ENCODE results near the gene DHFR2. TPM values are rescaled to one million over a fixed set of nuclear protein-coding genes. Genes with fewer than 3 reads are reported as not detected.
"Not testable (repeated sequence)": the region's sequence is repeated elsewhere in the genome, so short reads cannot be mapped to it uniquely, and the experiment has no call there.

The DHFR2 gene
- total RNA-seq, 1 donor from 2014 or later: 2.6 TPM

- DNase-seq (ENCODE audit: extremely low read depth, low read depth, low spot score): no peak
These were observed 3.2 kb upstream of the DHFR2 start for GRCh38 chr3:94065819-94066480.

GRCh38 chr3:94065122-94065521 is 2.4 kb upstream of the DHFR2 start:
- no peak for DNase-seq (ENCODE audit: extremely low read depth, low read depth, low spot score)

GRCh38 chr3:94064243-94064860 is 1.6 kb upstream of the DHFR2 start:
- DNase-seq (ENCODE audit: extremely low read depth, low read depth, low spot score): no peak

- DNase-seq (ENCODE audit: extremely low read depth, low read depth, low spot score): no peak
These were observed 892 bp upstream of the DHFR2 start for GRCh38 chr3:94063496-94064119.

- DNase-seq (ENCODE audit: extremely low read depth, low read depth, low spot score): no peak
These were observed 1.4 kb downstream of the DHFR2 start for GRCh38 chr3:94061297-94061696.

- DNase-seq (ENCODE audit: extremely low read depth, low read depth, low spot score): no peak
These were observed 12.2 kb downstream of the DHFR2 start for GRCh38 chr3:94050546-94050945.

GRCh38 chr3:94049267-94049666 is 13.4 kb downstream of the DHFR2 start:
- no peak for DNase-seq (ENCODE audit: extremely low read depth, low read depth, low spot score)

- no peak for DNase-seq (ENCODE audit: extremely low read depth, low read depth, low spot score)
These were observed 16.2 kb downstream of the DHFR2 start for GRCh38 chr3:94046533-94046932.

- DNase-seq (ENCODE audit: extremely low read depth, low read depth, low spot score): not testable (repeated sequence)
These were observed 18.4 kb downstream of the DHFR2 start for GRCh38 chr3:94044100-94044936.

- DNase-seq (ENCODE audit: extremely low read depth, low read depth, low spot score): no peak
These were observed 19.4 kb downstream of the DHFR2 start for GRCh38 chr3:94043285-94043684.

GRCh38 chr3:94036909-94037507 is 25.7 kb downstream of the DHFR2 start:
- DNase-seq (ENCODE audit: extremely low read depth, low read depth, low spot score): peak; percentile 5

GRCh38 chr3:94028093-94028837 is 34.5 kb downstream of the DHFR2 start, which contains the start of gene STX19:
TSS of gene STX19 (minus strand) at chr3:94028597. CDS start at chr3:94015269, 13,328 bp downstream.
- DNase-seq (ENCODE audit: extremely low read depth, low read depth, low spot score): no peak

GRCh38 chr3:94026623-94027022 is 36.1 kb downstream of the DHFR2 start:
- DNase-seq (ENCODE audit: extremely low read depth, low read depth, low spot score): no peak

GRCh38 chr3:94024385-94024784 is 38.3 kb downstream of the DHFR2 start:
- no peak for DNase-seq (ENCODE audit: extremely low read depth, low read depth, low spot score)

- no peak for DNase-seq (ENCODE audit: extremely low read depth, low read depth, low spot score)
These were observed 42.4 kb downstream of the DHFR2 start for GRCh38 chr3:94020293-94020692.

GRCh38 chr3:94019659-94020058 is 43.1 kb downstream of the DHFR2 start:
- no peak for DNase-seq (ENCODE audit: extremely low read depth, low read depth, low spot score)

- DNase-seq (ENCODE audit: extremely low read depth, low read depth, low spot score): no peak
These were observed 47.7 kb downstream of the DHFR2 start for GRCh38 chr3:94015025-94015424.

GRCh38 chr3:94012185-94012584 is 50.5 kb downstream of the DHFR2 start:
- no peak for DNase-seq (ENCODE audit: extremely low read depth, low read depth, low spot score)

- no peak for DNase-seq (ENCODE audit: extremely low read depth, low read depth, low spot score)
These were observed 51.4 kb downstream of the DHFR2 start for GRCh38 chr3:94011233-94011711.

GRCh38 chr3:94009608-94010007 is 53.1 kb downstream of the DHFR2 start:
- no peak for DNase-seq (ENCODE audit: extremely low read depth, low read depth, low spot score)

Measured in glomerular endothelial cell (primary cell).